Measurements from ENCODE around the gene ZNF512B. TPM values are rescaled to one million over a fixed set of nuclear protein-coding genes. Genes with fewer than 3 reads are reported as not detected.

Gene ZNF512B
- total RNA-seq, 1 donor from 2014 or later, result 5.2 TPM

GRCh38 chr20:63970714-63971431 is 1.1 kb upstream of the ZNF512B start:
- H3K4me3 ChIP-seq (ENCODE audit: low read depth, low read length), result no peak overlapping the region
- no peak for TF ChIP-seq CTCF (conservative IDR thresholded peaks at IDR 0.05; ENCODE audit: low read depth, low read length)
- DNase-seq (ENCODE audit: low read depth), result no peak

GRCh38 chr20:63968928-63969760 is 586 bp downstream of the ZNF512B start:
- H3K4me3 ChIP-seq (ENCODE audit: low read depth, low read length), result peak overlapping the region; percentile 72
- DNase-seq (ENCODE audit: low read depth), result no peak
- TF ChIP-seq CTCF (conservative IDR thresholded peaks at IDR 0.05; ENCODE audit: low read depth, low read length), result no peak

GRCh38 chr20:63968136-63968927 is 1.4 kb downstream of the ZNF512B start:
- TF ChIP-seq CTCF (conservative IDR thresholded peaks at IDR 0.05; ENCODE audit: low read depth, low read length), result no peak
- no peak for DNase-seq (ENCODE audit: low read depth)

GRCh38 chr20:63967330-63968135 is 2.2 kb downstream of the ZNF512B start:
- DNase-seq (ENCODE audit: low read depth), result no peak
- no peak for TF ChIP-seq CTCF (conservative IDR thresholded peaks at IDR 0.05; ENCODE audit: low read depth, low read length)

More at GRCh38 chr20:63968136-63968927, 1.4 kb downstream of the ZNF512B start:
- H3K4me3 ChIP-seq (ENCODE audit: low read depth, low read length), result peak overlapping the region; percentile 72

GRCh38 chr20:63966944-63967322 is 2.8 kb downstream of the ZNF512B start:
- no peak for DNase-seq (ENCODE audit: low read depth)
- TF ChIP-seq CTCF (conservative IDR thresholded peaks at IDR 0.05; ENCODE audit: low read depth, low read length), result no peak
- no peak overlapping the region for H3K4me3 ChIP-seq (ENCODE audit: low read depth, low read length)

More at GRCh38 chr20:63967330-63968135, 2.2 kb downstream of the ZNF512B start:
- H3K4me3 ChIP-seq (ENCODE audit: low read depth, low read length), result no peak overlapping the region

Measured in epithelial cell of proximal tubule (primary cell).